Nephron (organoid): ENCODE measurements around the gene CCDC9.

ENCODE experiments used
- H3K27ac Mint-ChIP-seq, 3 experiments: 2 replicates each; pipeline ENCODE4 v1.8.0; 2020; ENCODE audit warnings: mixed read lengths in 3 of 3, mild to moderate bottlenecking in 2 of 3, moderate library complexity in 1 of 3
- H3K27me3 Mint-ChIP-seq: 2 replicates; pipeline ENCODE4 v1.8.0; 2021; ENCODE audit warnings: low read depth, mild to moderate bottlenecking, moderate library complexity, mixed read lengths
- H3K36me3 Mint-ChIP-seq: 2 replicates; pipeline ENCODE4 v1.8.0; 2020; ENCODE audit warnings: low read depth, mixed read lengths
- H3K4me1 Mint-ChIP-seq: 2 replicates; pipeline ENCODE4 v1.8.0; 2020; ENCODE audit warnings: mixed read lengths
- H3K4me3 Mint-ChIP-seq, 3 experiments: 2 replicates each; pipeline ENCODE4 v1.8.0; 2020; ENCODE audit warnings: mild to moderate bottlenecking in 3 of 3, mixed read lengths in 3 of 3, moderate library complexity in 2 of 3
- H3K9me3 Mint-ChIP-seq: 2 replicates; pipeline ENCODE4 v1.8.0; 2020; ENCODE audit warnings: mixed read lengths
- CTCF ChIP-seq, 3 experiments: fragments of 200-600 bp; sonication (generic); IDR thresholded peaks; one replicate each; pipeline ENCODE4 v1.5.0; 2021; ENCODE audit warnings: antibody characterized with exemption in 3 of 3; ENCODE audit not compliant: unreplicated experiment in 3 of 3

CCDC9 gene

GRCh38 chr19:47267350-47267759 lies 11.0 kb downstream of the CCDC9 start:
- H3K27ac Mint-ChIP-seq: no peak overlapping the region
- no peaks in the 10 kb centered on the region for H3K9me3 Mint-ChIP-seq
- H3K27me3 Mint-ChIP-seq: no peaks in the 10 kb centered on the region
- H3K4me1 Mint-ChIP-seq: peaks cover 4% of the 10 kb centered on the region
- no peak for TF ChIP-seq CTCF (IDR thresholded peaks at IDR 0.05; ENCODE audit: unreplicated experiment in 3 of 3)
- no peak overlapping the region for H3K4me3 Mint-ChIP-seq
- H3K36me3 Mint-ChIP-seq: peaks cover 57% of the 10 kb centered on the region

- Mint-ChIP-seq H3K4me3 (no peak overlapping the region), H3K9me3 (no peaks in the 10 kb centered on the region), H3K4me1 (peaks cover 9% of the 10 kb centered on the region), H3K36me3 (peaks cover 50% of the 10 kb centered on the region), H3K27me3 (no peaks in the 10 kb centered on the region), H3K27ac (no peak overlapping the region)
- no peak for TF ChIP-seq CTCF (IDR thresholded peaks at IDR 0.05; ENCODE audit: unreplicated experiment in 3 of 3)
Measured at GRCh38 chr19:47268028-47268427, 11.7 kb downstream of the CCDC9 start.

- no peak for TF ChIP-seq CTCF (IDR thresholded peaks at IDR 0.05; ENCODE audit: unreplicated experiment in 3 of 3)
- Mint-ChIP-seq H3K4me3 (peak overlapping the region in 1 of 3 experiments; percentile 60), H3K27me3 (no peaks in the 10 kb centered on the region), H3K27ac (peak overlapping the region in 1 of 3 experiments; percentile 59), H3K9me3 (no peaks in the 10 kb centered on the region), H3K4me1 (peaks cover 9% of the 10 kb centered on the region), H3K36me3 (peaks cover 41% of the 10 kb centered on the region)
Measured at GRCh38 chr19:47269596-47269995, 13.3 kb downstream of the CCDC9 start.

- Mint-ChIP-seq H3K27me3 (peaks cover 2% of the 10 kb centered on the region), H3K36me3 (peaks cover 38% of the 10 kb centered on the region), H3K9me3 (no peaks in the 10 kb centered on the region), H3K4me3 (no peak overlapping the region), H3K4me1 (peaks cover 11% of the 10 kb centered on the region), H3K27ac (peak overlapping the region in 1 of 3 experiments; percentile 26)
- no peak for TF ChIP-seq CTCF (IDR thresholded peaks at IDR 0.05; ENCODE audit: unreplicated experiment in 3 of 3)
Measured at GRCh38 chr19:47270408-47270807, 14.1 kb downstream of the CCDC9 start.

- Mint-ChIP-seq H3K36me3 (peaks cover 31% of the 10 kb centered on the region), H3K27ac (peak overlapping the region; percentile 94 to 99 (median 98)), H3K4me1 (peaks cover 21% of the 10 kb centered on the region), H3K9me3 (no peaks in the 10 kb centered on the region), H3K4me3 (peak overlapping the region; percentile 90 to 93 (median 93)), H3K27me3 (peaks cover 8% of the 10 kb centered on the region)
- no peak for TF ChIP-seq CTCF (IDR thresholded peaks at IDR 0.05; ENCODE audit: unreplicated experiment in 3 of 3)
Measured at GRCh38 chr19:47271949-47272348, 15.6 kb downstream of the CCDC9 start.
